GM18505 (cell line): Measurements from ENCODE around the gene LDLRAD4.
A peak's percentile ranks its signal among the peaks of the same experiment; 100 is the strongest.

Source experiments
- ATAC-seq: cut with Tn5 transposase; IDR thresholded peaks from one replicate; pipeline ENCODE4 v1.9.1; 2021; ENCODE audit not compliant: unreplicated experiment
- POLR2A ChIP-seq: IDR thresholded peaks from 4 replicates; pipeline ENCODE4 v1.6.1; 2011; ENCODE audit warnings: borderline replicate concordance; ENCODE audit not compliant: insufficient read depth, insufficient read length; ENCODE audit errors: extremely low read depth

The LDLRAD4 gene

DNA sequence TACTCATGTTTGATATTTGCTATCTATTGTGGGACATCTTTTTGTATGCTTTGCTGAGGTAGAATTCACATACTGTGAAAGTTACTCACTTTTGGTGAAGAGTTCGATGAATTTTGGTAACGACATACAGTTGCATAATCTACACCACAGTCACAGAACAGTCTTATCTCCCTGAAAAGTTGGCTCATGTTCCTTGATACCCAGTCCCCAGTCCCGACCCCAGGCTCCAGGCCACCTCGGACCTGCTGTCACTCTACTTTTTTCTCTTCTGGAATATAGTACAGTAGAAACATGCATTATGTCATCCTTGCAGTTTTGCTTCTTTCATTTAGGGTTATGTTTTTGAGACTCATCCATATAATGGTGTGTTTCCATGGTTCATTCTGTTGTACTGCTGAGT, 316.1 kb downstream of the LDLRAD4 start:
- no peak for TF ChIP-seq POLR2A
- ATAC-seq: no peak

DNA sequence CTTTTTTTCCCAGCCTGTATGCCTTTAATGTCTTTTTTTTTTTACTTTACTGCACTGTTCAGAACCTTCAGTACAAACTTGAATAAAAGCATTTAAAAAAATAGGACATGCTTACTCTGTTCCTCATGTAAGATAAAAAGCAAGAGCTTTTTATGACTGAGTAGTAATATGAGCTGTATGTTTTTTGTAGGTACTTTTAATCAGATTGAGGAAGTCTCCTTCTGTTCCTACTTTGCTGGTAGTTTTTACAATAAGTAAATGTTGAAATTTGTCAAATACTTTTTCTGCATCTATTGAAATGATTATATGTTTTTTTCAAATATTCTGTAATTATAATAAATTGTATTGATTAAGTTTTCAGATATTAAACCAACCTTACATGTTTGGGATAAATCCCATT, 318.0 kb downstream of the LDLRAD4 start:
- no peak for TF ChIP-seq POLR2A
- no peak for ATAC-seq

DNA sequence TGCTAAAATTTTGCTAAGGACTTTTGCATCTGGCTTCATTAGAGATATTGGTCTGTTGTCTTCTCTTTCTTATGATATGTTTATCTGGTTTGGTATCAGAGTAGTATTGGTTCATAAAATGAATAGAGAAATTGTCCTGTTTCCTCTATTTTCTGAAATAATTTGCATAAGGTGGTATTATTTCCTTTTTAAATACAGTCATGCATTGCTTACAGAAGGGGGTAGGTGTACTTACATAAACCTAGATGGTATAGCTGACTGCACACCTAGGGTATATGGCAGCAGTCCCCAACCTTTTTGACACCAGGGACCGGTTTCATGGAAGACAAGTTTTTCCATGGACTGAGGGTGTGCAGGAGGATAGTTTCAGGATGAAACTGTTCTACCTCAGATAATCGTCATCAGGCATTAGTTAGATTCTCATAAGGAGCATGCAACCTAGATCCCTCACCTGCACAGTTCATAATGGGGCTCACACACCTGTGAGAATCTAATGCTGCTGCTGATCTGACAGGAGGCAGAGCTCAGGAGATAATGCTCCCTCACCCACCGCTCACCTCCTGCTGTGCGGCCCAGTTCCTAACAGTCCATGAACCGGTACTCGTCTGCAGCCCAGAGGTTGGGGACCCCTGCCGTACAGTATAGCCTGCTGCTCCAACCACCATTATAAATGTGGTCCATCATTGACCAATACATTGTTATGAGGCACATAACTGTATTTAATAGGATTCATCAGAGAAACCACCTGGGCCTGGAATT, 318.6 kb downstream of the LDLRAD4 start:
- no peak for TF ChIP-seq POLR2A
- ATAC-seq: peak; percentile 57

DNA sequence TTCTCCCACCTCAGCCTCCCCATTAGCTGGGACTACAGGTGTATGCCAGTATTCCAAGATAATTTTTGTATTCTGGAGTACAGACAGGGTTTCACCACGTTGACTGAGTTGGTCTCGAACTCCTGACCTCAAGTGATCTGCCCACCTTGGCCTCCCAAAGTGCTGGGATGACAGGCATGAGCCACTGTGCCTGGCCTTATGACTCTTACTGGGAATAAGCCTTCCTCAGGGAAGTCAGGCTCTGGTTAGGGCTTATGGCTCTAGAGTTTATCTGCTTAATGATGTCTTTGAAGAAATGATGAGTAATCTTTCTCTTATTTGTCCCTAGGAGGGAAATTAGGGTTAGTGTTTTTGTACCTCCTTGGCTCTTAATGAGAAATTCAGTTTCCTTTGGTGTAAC, 320.1 kb downstream of the LDLRAD4 start:
- no peak for TF ChIP-seq POLR2A
- no peak for ATAC-seq

DNA sequence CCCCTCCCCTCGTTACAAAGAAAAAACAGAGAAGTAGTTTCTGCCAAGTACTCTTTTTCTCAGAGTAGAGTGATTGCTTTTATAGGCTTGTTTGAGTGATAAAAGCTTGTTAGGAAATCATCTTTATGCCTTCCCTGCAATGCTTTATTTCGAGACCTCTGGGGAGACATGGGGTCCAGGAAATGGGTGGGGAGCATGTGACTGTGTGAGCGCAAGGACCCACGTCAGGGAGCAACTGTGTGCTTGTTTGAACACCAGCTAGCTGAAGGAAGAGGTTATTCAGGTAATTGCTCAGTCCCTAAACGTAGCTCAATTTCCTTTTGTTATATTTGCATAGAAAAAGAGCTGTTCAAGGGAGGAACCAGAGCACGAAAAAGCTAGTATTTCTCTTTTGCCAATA, 320.5 kb downstream of the LDLRAD4 start:
- no peak for ATAC-seq

DNA sequence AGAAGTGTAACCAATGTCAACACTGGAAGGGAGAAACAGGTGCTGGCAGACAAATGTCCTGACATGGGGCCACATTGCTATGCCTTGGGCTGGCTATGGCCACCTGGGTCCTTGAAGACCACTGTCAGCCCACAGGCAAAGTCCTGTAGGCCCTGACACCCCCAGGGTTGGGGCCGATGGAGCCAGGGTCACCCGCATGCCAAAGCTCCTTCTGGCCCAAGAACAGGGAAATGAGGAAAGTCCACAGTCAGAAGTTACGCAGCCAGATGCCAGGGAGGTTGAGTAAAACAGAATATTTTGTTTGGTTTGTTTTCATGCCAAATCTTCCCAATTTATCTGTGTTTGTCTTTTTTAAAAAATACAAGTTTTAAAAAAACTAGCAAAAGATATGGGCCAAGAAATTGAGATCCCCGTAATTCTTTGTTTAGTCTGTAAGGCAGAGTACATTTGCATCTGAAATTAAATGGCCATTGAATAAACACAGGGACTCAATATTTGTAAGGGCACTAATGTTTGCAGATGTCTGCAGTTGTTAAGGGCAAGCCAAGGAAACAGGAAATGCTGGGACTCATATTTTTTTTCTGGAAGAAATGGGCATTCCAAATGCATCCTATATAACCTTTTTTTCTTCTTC, 321.4 kb downstream of the LDLRAD4 start:
- no peak for TF ChIP-seq POLR2A
- no peak for ATAC-seq

More for the DNA sequence above, 320.5 kb downstream of the LDLRAD4 start:
- TF ChIP-seq POLR2A: no peak

DNA sequence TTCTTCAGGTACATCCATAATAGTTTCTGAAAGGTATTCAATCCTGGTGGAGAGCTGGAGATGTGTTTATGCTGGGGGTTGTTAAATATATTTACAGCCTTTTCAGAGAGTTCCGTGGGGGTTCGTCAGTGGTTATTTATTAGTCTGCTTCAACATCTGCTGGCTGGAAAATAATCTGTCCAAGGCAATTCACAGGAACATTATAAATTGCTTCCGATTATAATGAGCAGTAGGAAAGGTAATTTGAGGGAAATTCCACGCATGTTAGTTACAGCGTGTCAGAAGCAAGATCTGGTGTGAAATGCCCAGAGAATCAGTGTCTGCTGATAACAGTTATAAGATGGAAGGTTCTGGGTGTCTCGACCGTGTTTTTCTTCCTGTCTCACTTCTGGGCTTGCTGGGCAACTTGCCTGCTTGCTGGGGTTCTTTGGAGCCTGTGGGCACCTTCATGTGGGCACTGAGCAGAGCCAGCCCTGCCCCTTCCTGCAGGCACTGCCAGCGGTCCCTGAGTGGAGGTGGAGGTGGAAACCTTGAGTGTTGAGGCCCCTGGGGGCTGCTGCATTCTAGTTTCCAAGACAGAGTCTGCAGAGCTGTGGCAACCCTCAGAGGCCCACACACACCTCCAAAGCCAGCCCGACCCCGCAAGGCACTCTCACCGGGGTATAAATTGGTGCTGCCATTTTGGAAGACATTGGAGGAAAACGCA, 322.1 kb downstream of the LDLRAD4 start:
- no peak for TF ChIP-seq POLR2A
- no peak for ATAC-seq

DNA sequence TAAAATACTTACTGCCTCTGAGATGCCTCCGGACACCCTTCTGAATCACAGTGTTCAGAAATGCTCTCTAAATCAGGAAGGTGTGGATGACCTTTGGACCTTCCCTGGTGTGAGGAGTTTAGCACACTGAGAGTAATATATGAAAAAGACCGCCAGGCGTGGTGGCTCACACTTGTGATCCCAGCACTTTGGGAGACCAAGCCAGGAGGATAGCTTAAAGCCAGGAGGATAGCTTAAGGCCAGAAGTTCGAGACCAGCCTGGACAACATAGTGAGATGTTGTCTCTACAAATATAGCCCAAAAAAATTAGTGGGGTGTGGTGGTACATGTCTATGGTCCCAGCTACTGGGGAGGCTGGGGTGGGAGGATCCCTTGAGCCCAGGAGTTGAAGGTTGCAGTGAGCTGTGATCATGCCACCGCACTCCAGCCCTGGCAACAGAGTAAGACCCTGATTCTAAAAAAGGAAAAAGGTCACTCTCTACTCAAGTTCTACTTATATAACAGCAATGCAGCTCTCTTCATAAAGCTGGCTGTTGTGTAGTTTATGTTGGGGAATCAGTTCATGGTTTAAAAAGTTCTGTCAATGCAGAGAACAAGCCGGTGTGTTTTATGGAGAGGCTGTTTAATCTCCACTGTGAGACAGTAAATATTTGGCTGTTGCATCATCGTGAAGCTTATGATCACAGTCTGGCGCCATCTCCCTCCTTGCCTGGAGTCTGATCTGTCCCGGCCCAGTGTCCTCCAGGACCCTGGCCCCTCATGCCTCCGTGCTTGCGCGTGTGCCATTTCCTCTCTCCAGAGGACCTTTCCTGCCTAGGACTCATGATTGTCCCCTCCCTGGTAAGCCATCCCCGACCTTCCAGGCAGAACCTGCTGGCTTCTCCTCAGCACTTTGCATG, 323.3 kb downstream of the LDLRAD4 start:
- no peak for TF ChIP-seq POLR2A
- no peak for ATAC-seq

DNA sequence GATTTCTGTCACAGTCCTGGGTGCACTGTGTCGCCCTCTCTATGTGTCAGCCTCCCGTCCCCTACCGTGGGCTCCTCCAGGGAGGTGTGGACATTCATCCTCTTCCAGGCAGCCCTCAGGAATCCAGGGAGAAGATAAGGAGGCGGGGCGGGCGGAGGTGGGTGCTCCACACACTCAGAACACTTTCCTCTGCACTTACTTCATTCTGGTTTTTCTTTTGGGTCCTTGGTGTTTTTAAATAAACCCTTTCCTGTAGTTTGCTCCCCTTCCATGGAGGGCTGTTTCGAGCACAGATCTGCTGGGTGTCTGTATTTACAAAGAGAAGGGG, 323.9 kb downstream of the LDLRAD4 start:
- ATAC-seq: no peak
- no peak for TF ChIP-seq POLR2A

DNA sequence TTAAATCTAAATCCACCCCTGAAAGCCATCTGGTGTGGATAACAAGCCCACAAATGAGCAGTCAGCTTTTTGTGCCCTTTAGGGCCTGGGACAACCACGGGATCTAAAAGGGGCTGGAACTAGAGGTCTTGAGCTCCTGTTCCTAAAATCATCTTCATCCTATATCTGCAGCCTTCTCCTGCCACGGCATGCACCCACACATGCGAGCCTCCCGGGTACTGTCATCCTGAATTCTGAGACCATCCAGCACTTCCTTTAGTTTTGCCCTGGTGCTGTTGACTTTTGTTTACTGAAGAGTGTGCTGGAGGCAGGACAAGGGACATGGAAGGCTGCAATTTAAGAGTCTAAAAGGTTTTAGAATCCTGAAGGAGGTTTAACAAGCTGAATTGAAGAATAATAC, 324.6 kb downstream of the LDLRAD4 start:
- TF ChIP-seq POLR2A: no peak
- ATAC-seq: no peak

DNA sequence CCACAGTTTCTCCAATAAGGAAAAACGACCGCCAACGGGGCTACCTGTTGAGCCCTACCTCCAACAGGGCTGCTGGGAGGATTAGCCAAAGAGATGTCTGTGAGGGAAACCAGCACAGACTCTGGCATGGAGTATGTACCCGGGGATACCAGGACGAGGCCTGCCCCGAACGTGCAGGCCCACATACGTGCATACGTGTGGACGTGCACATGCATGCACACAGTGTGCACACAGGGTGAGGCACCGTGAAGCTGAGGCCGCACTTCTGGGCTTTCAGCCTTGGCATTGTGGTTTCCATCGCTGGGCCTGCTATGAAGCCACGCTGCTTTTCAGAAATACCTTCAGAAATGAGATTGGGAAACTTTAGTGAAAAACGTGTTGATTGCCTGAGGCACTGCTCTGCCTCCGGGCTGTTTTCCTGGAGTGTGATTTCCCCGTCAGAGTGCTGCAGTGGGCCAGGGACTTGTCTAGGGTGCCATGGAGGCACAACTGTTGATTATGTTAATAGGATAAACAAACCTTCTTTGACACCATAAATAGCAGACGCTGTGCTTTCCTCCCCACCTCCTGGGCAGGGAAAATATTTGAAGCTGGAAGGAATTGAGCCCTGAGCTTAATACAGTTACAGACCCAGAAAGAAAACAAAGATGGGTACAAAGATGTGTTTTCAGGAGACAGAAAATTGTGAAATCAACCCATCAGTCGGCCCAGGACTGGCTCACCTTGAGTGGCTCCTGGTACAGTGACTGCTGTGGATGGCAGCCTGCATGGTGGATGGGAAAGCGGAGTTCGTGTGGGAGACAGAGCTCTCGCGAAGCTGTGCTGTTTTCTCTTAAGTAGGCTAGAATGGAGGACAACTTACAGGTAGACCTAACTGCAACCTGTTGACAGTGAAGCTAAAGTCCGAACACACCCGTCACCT, 325.5 kb downstream of the LDLRAD4 start:
- TF ChIP-seq POLR2A: no peak
- ATAC-seq: no peak

DNA sequence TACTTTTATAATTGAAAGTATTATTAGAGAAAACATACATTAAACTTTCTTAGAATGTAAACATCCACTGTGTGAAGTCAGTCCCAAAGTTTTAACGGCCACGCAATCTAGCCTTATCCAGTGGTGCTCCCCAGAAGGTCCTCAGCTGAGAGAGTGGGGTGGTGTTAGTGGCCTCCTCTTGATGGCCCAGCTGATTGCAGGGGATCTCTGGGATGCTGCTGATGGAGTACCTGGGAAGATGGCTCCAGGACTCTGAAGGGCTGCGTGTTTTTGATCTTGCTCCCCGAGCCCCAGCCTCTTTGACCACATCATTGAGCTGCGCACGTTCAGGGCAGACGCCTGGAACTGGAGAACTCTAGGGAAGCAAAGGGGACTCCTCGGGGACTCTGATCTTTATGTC, 326.4 kb downstream of the LDLRAD4 start:
- TF ChIP-seq POLR2A: no peak
- ATAC-seq: no peak
